GM11168 (cell line): Measurements from ENCODE around the gene GTSE1.

Source experiments
- in situ Hi-C: fragments of 300-500 bp; cut with MboI; formaldehyde crosslinking; loops from one replicate; pipeline ENCODE4 v1.12.0; 2022; ENCODE audit warnings: low sequenced_read_pairs; ENCODE audit not compliant: unreplicated experiment

The GTSE1 gene

GRCh38 chr22:46348099-46348695, 51.5 kb downstream of the GTSE1 start:
- in situ Hi-C loops = no loop called here

- in situ Hi-C loops = no loop called here
Measured at GRCh38 chr22:46349238-46349637, 52.6 kb downstream of the GTSE1 start.

- in situ Hi-C loops = no loop called here
Measured at GRCh38 chr22:46349681-46350080, 53.0 kb downstream of the GTSE1 start.

GRCh38 chr22:46350121-46350520, 53.5 kb downstream of the GTSE1 start:
- in situ Hi-C loops = no loop called here

GRCh38 chr22:46350646-46351045, 54.0 kb downstream of the GTSE1 start:
- in situ Hi-C loops = no loop called here

GRCh38 chr22:46351131-46351735, 54.6 kb downstream of the GTSE1 start:
- in situ Hi-C loops = no loop called here

- in situ Hi-C loops = no loop called here
Measured at GRCh38 chr22:46351767-46352166, 55.1 kb downstream of the GTSE1 start.

- in situ Hi-C loops = no loop called here
Measured at GRCh38 chr22:46352276-46352675, 55.6 kb downstream of the GTSE1 start.

- in situ Hi-C loops = no loop called here
Measured at GRCh38 chr22:46352691-46353386, 56.2 kb downstream of the GTSE1 start.

- in situ Hi-C loops = no loop called here
Measured at GRCh38 chr22:46353483-46354105, 56.9 kb downstream of the GTSE1 start.

- in situ Hi-C loops = no loop called here
Measured at GRCh38 chr22:46354176-46354992, 57.7 kb downstream of the GTSE1 start.

- in situ Hi-C loops = no loop called here
Measured at GRCh38 chr22:46354993-46355305, 58.3 kb downstream of the GTSE1 start.

- in situ Hi-C loops = no loop called here
Measured at GRCh38 chr22:46355369-46355995, 58.8 kb downstream of the GTSE1 start.

GRCh38 chr22:46355996-46356471, 59.4 kb downstream of the GTSE1 start:
- in situ Hi-C loops = no loop called here

GRCh38 chr22:46356496-46357480, 60.1 kb downstream of the GTSE1 start:
- in situ Hi-C loops = no loop called here

- in situ Hi-C loops = no loop called here
Measured at GRCh38 chr22:46357711-46358520, 61.2 kb downstream of the GTSE1 start.

GRCh38 chr22:46358766-46359165, 62.1 kb downstream of the GTSE1 start:
- in situ Hi-C loops = no loop called here

- in situ Hi-C loops = no loop called here
Measured at GRCh38 chr22:46359362-46359761, 62.7 kb downstream of the GTSE1 start.
